AG09319 (cell line): ENCODE results near the gene OR4K5.

Experiments used
- DNase-seq: peaks from one replicate; pipeline ENCODE4 v3.0.0-alpha.2; 2010; ENCODE audit warnings: low read depth; ENCODE audit errors: extremely low read depth
- CTCF ChIP-seq: IDR thresholded peaks from 2 replicates; pipeline ENCODE4 v1.5.1; 2011; ENCODE audit warnings: low read depth, mild to moderate bottlenecking, inconsistent platforms, low read length, moderate library complexity

The OR4K5 gene

GRCh38 chr14:19920021-19920657 is at the start of gene OR4K5:
Gene OR4K5 (plus strand): TSS chr14:19920607. CDS start chr14:19920607, 0 bp downstream.
- TF ChIP-seq CTCF: no peak
- no peak for DNase-seq

GRCh38 chr14:19873178-19873577 is 47.2 kb upstream of the OR4K5 start:
- TF ChIP-seq CTCF: no peak
- DNase-seq: no peak

GRCh38 chr14:19874842-19875241 is 45.6 kb upstream of the OR4K5 start, which contains the start of gene OR4K2:
Gene OR4K2 (plus strand): TSS chr14:19875142. CDS start chr14:19876268, 1,126 bp downstream.
- no peak for TF ChIP-seq CTCF
- no peak for DNase-seq

GRCh38 chr14:19878029-19878642 is 42.3 kb upstream of the OR4K5 start:
- no peak; the same call in 1 of the 2 replicates for TF ChIP-seq CTCF

GRCh38 chr14:19895282-19895681 is 25.1 kb upstream of the OR4K5 start:
- TF ChIP-seq CTCF: no peak
- no peak for DNase-seq

More at GRCh38 chr14:19878029-19878642, 42.3 kb upstream of the OR4K5 start:
- no peak for DNase-seq

- DNase-seq: no peak
- no peak for TF ChIP-seq CTCF
Observed at GRCh38 chr14:19900999-19901398, 19.4 kb upstream of the OR4K5 start.

- DNase-seq: no peak
- no peak for TF ChIP-seq CTCF
Observed at GRCh38 chr14:19902409-19902808, 18.0 kb upstream of the OR4K5 start.
